GM23338 (cell line): ENCODE measurements around the gene SULT1C3. TPM values are rescaled to one million over a fixed set of nuclear protein-coding genes. Genes with fewer than 3 reads are reported as not detected.

Experiments used
- ATAC-seq: fragments of 200-7000 bp; cut with Tn5 transposase; 3 replicates; pipeline ENCODE4 v1.9.1; 2020
- DNase-seq: peaks from one replicate; pipeline ENCODE4 v3.0.0-alpha.2; 2015; ENCODE audit warnings: low spot score
- H2AFZ ChIP-seq: fragments of 200-600 bp; sonication (generic); 2 replicates; pipeline ENCODE4 v1.8.0; 2016; ENCODE audit warnings: antibody characterized with exemption, mild to moderate bottlenecking, moderate library complexity
- H3F3A ChIP-seq: fragments of 200-600 bp; sonication (generic); replicated peaks from 2 replicates; pipeline ENCODE4 v1.8.0; 2017; ENCODE audit warnings: antibody characterized with exemption, mixed run types, low read depth
- H3K27ac ChIP-seq: fragments of 200-600 bp; sonication (generic); 2 replicates; pipeline ENCODE4 v1.6.1; 2016; ENCODE audit warnings: low read depth
- H3K27me3 ChIP-seq: fragments of 200-600 bp; sonication (generic); 2 replicates; pipeline ENCODE4 v1.8.0; 2016; ENCODE audit warnings: mild to moderate bottlenecking, mixed run types, moderate library complexity; ENCODE audit not compliant: insufficient read depth
- H3K36me3 ChIP-seq: fragments of 200-600 bp; sonication (generic); 2 replicates; pipeline ENCODE4 v1.8.0; 2016; ENCODE audit warnings: mild to moderate bottlenecking; ENCODE audit not compliant: insufficient read depth
- H3K4me1 ChIP-seq: fragments of 200-600 bp; sonication (generic); 2 replicates; pipeline ENCODE4 v1.8.0; 2016; ENCODE audit warnings: mild to moderate bottlenecking, moderate library complexity; ENCODE audit not compliant: insufficient read depth
- H3K4me2 ChIP-seq: fragments of 200-600 bp; sonication (generic); 2 replicates; pipeline ENCODE4 v1.7.1; 2017; ENCODE audit warnings: mixed run types
- H3K4me3 ChIP-seq: fragments of 200-600 bp; sonication (generic); 2 replicates; pipeline ENCODE4 v1.6.1; 2016; ENCODE audit warnings: mixed run types
- H3K79me2 ChIP-seq: fragments of 200-600 bp; sonication (generic); replicated peaks from 2 replicates; pipeline ENCODE4 v1.8.0; 2017; ENCODE audit warnings: mild to moderate bottlenecking; ENCODE audit not compliant: insufficient read depth
- H3K9me2 ChIP-seq: fragments of 200-600 bp; sonication (generic); 2 replicates; pipeline ENCODE4 v1.8.0; 2017; ENCODE audit not compliant: insufficient read depth
- H4K20me1 ChIP-seq: fragments of 200-600 bp; sonication (generic); replicated peaks from 2 replicates; pipeline ENCODE4 v1.8.0; 2017; ENCODE audit warnings: mild to moderate bottlenecking; ENCODE audit not compliant: insufficient read depth
- H3K27ac Mint-ChIP-seq: 2 replicates; pipeline ENCODE4 v1.8.0; 2020; ENCODE audit warnings: inconsistent platforms, mild to moderate bottlenecking, moderate library complexity, mixed read lengths
- H3K27me3 Mint-ChIP-seq: 3 replicates; pipeline ENCODE4 v1.8.0; 2022; ENCODE audit warnings: low read depth, mild to moderate bottlenecking, moderate library complexity, mixed read lengths, inconsistent platforms; ENCODE audit not compliant: insufficient read depth, poor library complexity
- H3K36me3 Mint-ChIP-seq: 3 replicates; pipeline ENCODE4 v1.8.0; 2021; ENCODE audit warnings: low read depth, mild to moderate bottlenecking, inconsistent platforms, moderate library complexity, mixed read lengths
- H3K4me1 Mint-ChIP-seq: 3 replicates; pipeline ENCODE4 v1.8.0; 2020; ENCODE audit warnings: mild to moderate bottlenecking, inconsistent platforms, mixed read lengths
- H3K4me3 Mint-ChIP-seq: 3 replicates; pipeline ENCODE4 v1.8.0; 2021; ENCODE audit warnings: moderate library complexity, mild to moderate bottlenecking, inconsistent platforms, mixed read lengths
- H3K9me3 Mint-ChIP-seq: 3 replicates; pipeline ENCODE4 v1.8.0; 2020; ENCODE audit warnings: moderate library complexity, mild to moderate bottlenecking, inconsistent platforms, mixed read lengths
- CREB1 ChIP-seq: fragments of 250-450 bp; sonication (Bioruptor Pico); IDR thresholded peaks from 2 replicates; pipeline ENCODE4 v1.5.0; 2020; ENCODE audit warnings: low read depth, mild to moderate bottlenecking, moderate library complexity
- EZH2phosphoT487 ChIP-seq: fragments of 200-600 bp; sonication (generic); IDR thresholded peaks from one replicate; pipeline ENCODE4 v1.8.1; 2018; ENCODE audit warnings: antibody characterized with exemption; ENCODE audit not compliant: unreplicated experiment
- STAT1 ChIP-seq: IDR thresholded peaks from one replicate; pipeline ENCODE4 v1.6.1; 2016; ENCODE audit warnings: antibody characterized with exemption; ENCODE audit not compliant: unreplicated experiment
- ZNF331 ChIP-seq: fragments of 250-450 bp; sonication (Bioruptor Pico); IDR thresholded peaks from 2 replicates; pipeline ENCODE4 v1.5.0; 2020; ENCODE audit warnings: low read depth, mild to moderate bottlenecking, moderate library complexity
- polyA plus RNA-seq: library from polyadenylated mRNA; unstranded; fragments of >200 nt; fragmentation: Nextera tagmentation; extraction: Ambion mirVana; gene quantifications from 2 replicates; pipeline ENCODE4 v1.2.1, GENCODE V29; 2016
- total RNA-seq: library from RNA; depleted of rRNA; stranded (reverse); fragments of >200 nt; shearing (Covaris generic); gene quantifications from 2 replicates; pipeline ENCODE4 v1.2.3, GENCODE V29; 2014
- TF ChIP-seq, protein P1 (sequence below): IDR thresholded peaks from one replicate; pipeline ENCODE4 v1.6.1; 2018; ENCODE audit warnings: antibody characterized with exemption; ENCODE audit not compliant: unreplicated experiment
- TF ChIP-seq, protein P2 (sequence below), 2 experiments: fragments of 200-600 bp in 1 of 2; sonication (generic) in 1 of 2; conservative IDR thresholded peaks; 2 replicates each; pipeline versions ENCODE4 v1.5.1 to v1.6.1; 2016 to 2017; ENCODE audit warnings: antibody characterized with exemption in 2 of 2, low read depth in 2 of 2, mild to moderate bottlenecking in 2 of 2, moderate library complexity in 1 of 2
- TF ChIP-seq, protein P3 (sequence below): IDR thresholded peaks from 2 replicates; pipeline ENCODE4 v1.6.1; 2016; ENCODE audit warnings: antibody characterized with exemption
- TF ChIP-seq, protein P4 (sequence below): fragments of 250-450 bp; sonication (Bioruptor Pico); IDR thresholded peaks from 2 replicates; pipeline ENCODE4 v1.5.0; 2020; ENCODE audit warnings: mild to moderate bottlenecking, moderate library complexity

The SULT1C3 gene
- total and polyA plus RNA-seq, 2 experiments from 2014 or later: not detected

DNA sequence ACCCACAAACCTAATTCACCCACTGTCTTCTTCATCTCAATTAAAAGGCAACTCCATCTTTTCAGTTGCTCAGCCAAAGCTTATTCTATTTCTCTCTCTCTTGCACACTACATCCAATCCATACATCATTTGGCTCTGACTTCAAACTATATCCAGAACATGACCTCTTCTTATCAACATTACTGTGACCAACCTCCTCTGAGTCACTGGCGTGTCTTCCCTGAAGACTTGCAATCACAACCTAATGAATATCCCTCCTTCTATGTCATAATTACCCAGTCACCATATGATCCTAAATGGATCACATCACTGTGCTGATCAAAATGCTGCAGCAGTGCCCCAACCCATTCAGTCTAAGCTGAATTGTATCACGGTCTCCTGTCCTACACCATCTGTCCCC is 22.6 kb upstream of the SULT1C3 start (continued):
- TF ChIP-seq, protein P1, sequence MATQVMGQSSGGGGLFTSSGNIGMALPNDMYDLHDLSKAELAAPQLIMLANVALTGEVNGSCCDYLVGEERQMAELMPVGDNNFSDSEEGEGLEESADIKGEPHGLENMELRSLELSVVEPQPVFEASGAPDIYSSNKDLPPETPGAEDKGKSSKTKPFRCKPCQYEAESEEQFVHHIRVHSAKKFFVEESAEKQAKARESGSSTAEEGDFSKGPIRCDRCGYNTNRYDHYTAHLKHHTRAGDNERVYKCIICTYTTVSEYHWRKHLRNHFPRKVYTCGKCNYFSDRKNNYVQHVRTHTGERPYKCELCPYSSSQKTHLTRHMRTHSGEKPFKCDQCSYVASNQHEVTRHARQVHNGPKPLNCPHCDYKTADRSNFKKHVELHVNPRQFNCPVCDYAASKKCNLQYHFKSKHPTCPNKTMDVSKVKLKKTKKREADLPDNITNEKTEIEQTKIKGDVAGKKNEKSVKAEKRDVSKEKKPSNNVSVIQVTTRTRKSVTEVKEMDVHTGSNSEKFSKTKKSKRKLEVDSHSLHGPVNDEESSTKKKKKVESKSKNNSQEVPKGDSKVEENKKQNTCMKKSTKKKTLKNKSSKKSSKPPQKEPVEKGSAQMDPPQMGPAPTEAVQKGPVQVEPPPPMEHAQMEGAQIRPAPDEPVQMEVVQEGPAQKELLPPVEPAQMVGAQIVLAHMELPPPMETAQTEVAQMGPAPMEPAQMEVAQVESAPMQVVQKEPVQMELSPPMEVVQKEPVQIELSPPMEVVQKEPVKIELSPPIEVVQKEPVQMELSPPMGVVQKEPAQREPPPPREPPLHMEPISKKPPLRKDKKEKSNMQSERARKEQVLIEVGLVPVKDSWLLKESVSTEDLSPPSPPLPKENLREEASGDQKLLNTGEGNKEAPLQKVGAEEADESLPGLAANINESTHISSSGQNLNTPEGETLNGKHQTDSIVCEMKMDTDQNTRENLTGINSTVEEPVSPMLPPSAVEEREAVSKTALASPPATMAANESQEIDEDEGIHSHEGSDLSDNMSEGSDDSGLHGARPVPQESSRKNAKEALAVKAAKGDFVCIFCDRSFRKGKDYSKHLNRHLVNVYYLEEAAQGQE: no peak
- TF ChIP-seq STAT1: no peak

DNA sequence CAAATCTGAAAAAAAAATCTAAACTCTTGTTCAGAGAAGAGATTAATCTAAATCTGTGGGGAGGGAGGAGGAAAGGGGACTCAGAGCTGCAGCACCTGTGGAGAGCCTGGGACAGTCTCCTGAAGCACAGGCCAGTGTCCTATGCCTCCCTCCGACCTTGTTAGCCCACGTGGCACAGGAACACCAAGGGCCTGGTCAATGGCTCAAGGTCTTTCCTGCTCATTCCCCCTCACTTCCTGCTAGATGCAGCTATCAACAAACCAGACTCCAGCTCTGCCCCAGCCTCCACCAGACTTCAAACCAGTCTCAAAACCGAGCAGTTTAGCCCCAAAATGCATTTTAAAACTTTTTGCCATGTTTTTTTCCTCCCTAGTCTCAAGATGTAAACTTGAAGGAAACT is 20.1 kb upstream of the SULT1C3 start:
- Mint-ChIP-seq H3K4me1 (no peaks in the 10 kb centered on the region), H3K4me3 (no peak overlapping the region), H3K27me3 (peaks cover 2% of the 10 kb centered on the region), H3K36me3 (peaks cover 27% of the 10 kb centered on the region), H3K27ac (no peak overlapping the region), H3K9me3 (peaks cover 40% of the 10 kb centered on the region)
- Histone ChIP-seq H2AFZ (no peak overlapping the region), H3K27me3 (no peaks in the 10 kb centered on the region), H3K9me2 (no peaks in the 10 kb centered on the region), H3K4me2 (no peak overlapping the region), H3K4me1 (no peaks in the 10 kb centered on the region), H3F3A (no peaks in the 10 kb centered on the region), H3K79me2 (no peaks in the 10 kb centered on the region), H3K36me3 (no peaks in the 10 kb centered on the region; the same call in 1 of the 2 replicates), H3K27ac (no peak overlapping the region), H4K20me1 (no peaks in the 10 kb centered on the region), H3K4me3 (no peak overlapping the region)
- DNase-seq (no peak), ATAC-seq (no peak)
- TF ChIP-seq, protein P2, sequence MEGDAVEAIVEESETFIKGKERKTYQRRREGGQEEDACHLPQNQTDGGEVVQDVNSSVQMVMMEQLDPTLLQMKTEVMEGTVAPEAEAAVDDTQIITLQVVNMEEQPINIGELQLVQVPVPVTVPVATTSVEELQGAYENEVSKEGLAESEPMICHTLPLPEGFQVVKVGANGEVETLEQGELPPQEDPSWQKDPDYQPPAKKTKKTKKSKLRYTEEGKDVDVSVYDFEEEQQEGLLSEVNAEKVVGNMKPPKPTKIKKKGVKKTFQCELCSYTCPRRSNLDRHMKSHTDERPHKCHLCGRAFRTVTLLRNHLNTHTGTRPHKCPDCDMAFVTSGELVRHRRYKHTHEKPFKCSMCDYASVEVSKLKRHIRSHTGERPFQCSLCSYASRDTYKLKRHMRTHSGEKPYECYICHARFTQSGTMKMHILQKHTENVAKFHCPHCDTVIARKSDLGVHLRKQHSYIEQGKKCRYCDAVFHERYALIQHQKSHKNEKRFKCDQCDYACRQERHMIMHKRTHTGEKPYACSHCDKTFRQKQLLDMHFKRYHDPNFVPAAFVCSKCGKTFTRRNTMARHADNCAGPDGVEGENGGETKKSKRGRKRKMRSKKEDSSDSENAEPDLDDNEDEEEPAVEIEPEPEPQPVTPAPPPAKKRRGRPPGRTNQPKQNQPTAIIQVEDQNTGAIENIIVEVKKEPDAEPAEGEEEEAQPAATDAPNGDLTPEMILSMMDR (conservative IDR thresholded peaks at IDR 0.05; ENCODE audit: low read depth in 2 of 2): no peak
- TF ChIP-seq, protein P1: no peak
- TF ChIP-seq EZH2phosphoT487 (no peak), CREB1 (CRISPR knock-in tag) (no peak), ZNF331 (no peak)
- TF ChIP-seq, protein P3, sequence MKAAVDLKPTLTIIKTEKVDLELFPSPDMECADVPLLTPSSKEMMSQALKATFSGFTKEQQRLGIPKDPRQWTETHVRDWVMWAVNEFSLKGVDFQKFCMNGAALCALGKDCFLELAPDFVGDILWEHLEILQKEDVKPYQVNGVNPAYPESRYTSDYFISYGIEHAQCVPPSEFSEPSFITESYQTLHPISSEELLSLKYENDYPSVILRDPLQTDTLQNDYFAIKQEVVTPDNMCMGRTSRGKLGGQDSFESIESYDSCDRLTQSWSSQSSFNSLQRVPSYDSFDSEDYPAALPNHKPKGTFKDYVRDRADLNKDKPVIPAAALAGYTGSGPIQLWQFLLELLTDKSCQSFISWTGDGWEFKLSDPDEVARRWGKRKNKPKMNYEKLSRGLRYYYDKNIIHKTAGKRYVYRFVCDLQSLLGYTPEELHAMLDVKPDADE: no peak
- TF ChIP-seq, protein P4, sequence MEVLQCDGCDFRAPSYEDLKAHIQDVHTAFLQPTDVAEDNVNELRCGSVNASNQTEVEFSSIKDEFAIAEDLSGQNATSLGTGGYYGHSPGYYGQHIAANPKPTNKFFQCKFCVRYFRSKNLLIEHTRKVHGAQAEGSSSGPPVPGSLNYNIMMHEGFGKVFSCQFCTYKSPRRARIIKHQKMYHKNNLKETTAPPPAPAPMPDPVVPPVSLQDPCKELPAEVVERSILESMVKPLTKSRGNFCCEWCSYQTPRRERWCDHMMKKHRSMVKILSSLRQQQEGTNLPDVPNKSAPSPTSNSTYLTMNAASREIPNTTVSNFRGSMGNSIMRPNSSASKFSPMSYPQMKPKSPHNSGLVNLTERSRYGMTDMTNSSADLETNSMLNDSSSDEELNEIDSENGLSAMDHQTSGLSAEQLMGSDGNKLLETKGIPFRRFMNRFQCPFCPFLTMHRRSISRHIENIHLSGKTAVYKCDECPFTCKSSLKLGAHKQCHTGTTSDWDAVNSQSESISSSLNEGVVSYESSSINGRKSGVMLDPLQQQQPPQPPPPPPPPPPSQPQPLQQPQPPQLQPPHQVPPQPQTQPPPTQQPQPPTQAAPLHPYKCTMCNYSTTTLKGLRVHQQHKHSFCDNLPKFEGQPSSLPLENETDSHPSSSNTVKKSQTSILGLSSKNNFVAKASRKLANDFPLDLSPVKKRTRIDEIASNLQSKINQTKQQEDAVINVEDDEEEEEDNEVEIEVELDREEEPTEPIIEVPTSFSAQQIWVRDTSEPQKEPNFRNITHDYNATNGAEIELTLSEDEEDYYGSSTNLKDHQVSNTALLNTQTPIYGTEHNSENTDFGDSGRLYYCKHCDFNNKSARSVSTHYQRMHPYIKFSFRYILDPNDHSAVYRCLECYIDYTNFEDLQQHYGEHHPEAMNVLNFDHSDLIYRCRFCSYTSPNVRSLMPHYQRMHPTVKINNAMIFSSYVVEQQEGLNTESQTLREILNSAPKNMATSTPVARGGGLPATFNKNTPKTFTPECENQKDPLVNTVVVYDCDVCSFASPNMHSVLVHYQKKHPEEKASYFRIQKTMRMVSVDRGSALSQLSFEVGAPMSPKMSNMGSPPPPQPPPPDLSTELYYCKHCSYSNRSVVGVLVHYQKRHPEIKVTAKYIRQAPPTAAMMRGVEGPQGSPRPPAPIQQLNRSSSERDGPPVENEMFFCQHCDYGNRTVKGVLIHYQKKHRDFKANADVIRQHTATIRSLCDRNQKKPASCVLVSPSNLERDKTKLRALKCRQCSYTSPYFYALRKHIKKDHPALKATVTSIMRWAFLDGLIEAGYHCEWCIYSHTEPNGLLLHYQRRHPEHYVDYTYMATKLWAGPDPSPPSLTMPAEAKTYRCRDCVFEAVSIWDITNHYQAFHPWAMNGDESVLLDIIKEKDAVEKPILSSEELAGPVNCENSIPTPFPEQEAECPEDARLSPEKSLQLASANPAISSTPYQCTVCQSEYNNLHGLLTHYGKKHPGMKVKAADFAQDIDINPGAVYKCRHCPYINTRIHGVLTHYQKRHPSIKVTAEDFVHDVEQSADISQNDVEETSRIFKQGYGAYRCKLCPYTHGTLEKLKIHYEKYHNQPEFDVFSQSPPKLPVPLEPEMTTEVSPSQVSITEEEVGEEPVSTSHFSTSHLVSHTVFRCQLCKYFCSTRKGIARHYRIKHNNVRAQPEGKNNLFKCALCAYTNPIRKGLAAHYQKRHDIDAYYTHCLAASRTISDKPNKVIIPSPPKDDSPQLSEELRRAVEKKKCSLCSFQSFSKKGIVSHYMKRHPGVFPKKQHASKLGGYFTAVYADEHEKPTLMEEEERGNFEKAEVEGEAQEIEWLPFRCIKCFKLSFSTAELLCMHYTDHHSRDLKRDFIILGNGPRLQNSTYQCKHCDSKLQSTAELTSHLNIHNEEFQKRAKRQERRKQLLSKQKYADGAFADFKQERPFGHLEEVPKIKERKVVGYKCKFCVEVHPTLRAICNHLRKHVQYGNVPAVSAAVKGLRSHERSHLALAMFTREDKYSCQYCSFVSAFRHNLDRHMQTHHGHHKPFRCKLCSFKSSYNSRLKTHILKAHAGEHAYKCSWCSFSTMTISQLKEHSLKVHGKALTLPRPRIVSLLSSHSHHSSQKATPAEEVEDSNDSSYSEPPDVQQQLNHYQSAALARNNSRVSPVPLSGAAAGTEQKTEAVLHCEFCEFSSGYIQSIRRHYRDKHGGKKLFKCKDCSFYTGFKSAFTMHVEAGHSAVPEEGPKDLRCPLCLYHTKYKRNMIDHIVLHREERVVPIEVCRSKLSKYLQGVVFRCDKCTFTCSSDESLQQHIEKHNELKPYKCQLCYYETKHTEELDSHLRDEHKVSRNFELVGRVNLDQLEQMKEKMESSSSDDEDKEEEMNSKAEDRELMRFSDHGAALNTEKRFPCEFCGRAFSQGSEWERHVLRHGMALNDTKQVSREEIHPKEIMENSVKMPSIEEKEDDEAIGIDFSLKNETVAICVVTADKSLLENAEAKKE (CRISPR knock-in tag): no peak
